ENCODE results near the gene COX10.

DNA sequence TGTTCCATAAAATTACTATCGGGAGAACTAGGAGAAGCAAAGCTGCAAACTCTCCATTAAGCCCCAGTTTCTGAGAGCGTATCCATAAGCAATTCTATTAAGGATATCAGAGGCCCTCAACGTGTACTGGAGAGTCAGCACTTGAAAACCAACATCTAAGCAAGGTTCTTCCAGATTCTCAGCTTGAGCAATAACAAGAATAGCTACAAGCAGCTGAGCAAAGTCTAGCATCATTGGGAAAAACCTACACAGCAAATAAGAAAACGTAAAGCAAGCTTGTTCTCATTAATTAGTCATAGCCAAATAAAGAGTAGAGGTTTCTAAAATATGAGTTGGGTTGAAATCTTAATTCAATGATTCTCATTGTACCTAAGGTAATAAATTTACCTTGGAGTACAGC, 26.9 kb upstream of the COX10 start:
- TF ChIP-seq, protein P1, sequence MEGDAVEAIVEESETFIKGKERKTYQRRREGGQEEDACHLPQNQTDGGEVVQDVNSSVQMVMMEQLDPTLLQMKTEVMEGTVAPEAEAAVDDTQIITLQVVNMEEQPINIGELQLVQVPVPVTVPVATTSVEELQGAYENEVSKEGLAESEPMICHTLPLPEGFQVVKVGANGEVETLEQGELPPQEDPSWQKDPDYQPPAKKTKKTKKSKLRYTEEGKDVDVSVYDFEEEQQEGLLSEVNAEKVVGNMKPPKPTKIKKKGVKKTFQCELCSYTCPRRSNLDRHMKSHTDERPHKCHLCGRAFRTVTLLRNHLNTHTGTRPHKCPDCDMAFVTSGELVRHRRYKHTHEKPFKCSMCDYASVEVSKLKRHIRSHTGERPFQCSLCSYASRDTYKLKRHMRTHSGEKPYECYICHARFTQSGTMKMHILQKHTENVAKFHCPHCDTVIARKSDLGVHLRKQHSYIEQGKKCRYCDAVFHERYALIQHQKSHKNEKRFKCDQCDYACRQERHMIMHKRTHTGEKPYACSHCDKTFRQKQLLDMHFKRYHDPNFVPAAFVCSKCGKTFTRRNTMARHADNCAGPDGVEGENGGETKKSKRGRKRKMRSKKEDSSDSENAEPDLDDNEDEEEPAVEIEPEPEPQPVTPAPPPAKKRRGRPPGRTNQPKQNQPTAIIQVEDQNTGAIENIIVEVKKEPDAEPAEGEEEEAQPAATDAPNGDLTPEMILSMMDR (IDR thresholded peaks at IDR 0.05): no peak
- TF ChIP-seq POLR2A (IDR thresholded peaks at IDR 0.05) (no peak), POLR2AphosphoS5 (IDR thresholded peaks at IDR 0.05) (no peak)
